22Rv1 (cell line): ENCODE measurements around the gene NRXN3.

Experiments used
- H3K27ac ChIP-seq: fragments of 450-650 bp; 2 replicates; pipeline ENCODE4 v1.5.1; 2017
- CTCF ChIP-seq: fragments of 450-650 bp; IDR thresholded peaks from 2 replicates; pipeline ENCODE4 v1.5.1; 2017; ENCODE audit warnings: mild to moderate bottlenecking
- ZFX ChIP-seq: fragments of 450-650 bp; IDR thresholded peaks from 2 replicates; pipeline ENCODE4 v1.6.1; 2017; ENCODE audit warnings: antibody characterized with exemption, borderline replicate concordance

Gene NRXN3

DNA sequence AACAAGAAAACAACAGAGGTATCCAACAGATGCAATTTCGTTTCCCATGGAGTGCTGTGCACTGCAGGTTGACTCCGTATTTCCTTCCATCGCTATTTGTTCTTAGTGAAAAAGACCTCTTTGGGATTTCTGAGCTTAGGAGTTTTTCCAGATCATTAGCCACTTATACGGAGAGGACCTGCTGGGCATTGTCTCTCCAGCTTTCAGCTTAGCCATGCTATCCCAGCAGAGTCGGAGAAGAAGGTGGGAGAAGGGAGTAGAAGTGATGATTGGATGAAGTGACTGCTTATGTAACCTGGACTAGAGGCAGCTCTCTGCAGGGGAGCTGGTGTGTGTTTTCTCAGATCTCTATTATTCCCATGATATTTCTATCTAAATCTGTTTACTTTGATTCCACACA is 1303.5 kb downstream of the NRXN3 start:
- TF ChIP-seq ZFX (no peak), CTCF (no peak)
- H3K27ac ChIP-seq = no peak overlapping the region

GRCh38 chr14:79475887-79476532 is 1305.8 kb downstream of the NRXN3 start:
- no peak for TF ChIP-seq ZFX
- TF ChIP-seq CTCF = no peak
- no peak overlapping the region for H3K27ac ChIP-seq

GRCh38 chr14:79476552-79476951 is 1306.4 kb downstream of the NRXN3 start:
- H3K27ac ChIP-seq = no peak overlapping the region
- no peak for TF ChIP-seq ZFX
- TF ChIP-seq CTCF = no peak

DNA sequence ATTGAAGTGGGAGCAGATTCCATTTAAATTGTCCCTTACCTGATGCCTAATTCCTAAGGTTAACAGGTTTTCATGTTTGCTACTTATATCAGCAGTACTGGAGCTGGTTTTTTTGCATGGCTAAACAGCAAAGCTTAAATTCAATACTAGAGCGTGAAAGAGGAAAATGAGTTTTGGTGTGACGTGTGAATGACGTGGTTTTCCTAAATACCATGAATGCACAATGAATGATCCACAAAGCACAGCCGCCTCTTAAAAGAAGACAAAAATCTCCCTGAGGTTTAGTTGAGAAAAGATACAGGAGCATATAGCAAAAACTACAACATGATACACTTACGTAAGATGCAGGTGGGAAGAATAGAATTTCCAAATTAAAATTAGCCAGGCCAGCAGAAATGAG is 1310.0 kb downstream of the NRXN3 start:
- no peak overlapping the region for H3K27ac ChIP-seq
- TF ChIP-seq ZFX = no peak
- no peak for TF ChIP-seq CTCF

- TF ChIP-seq CTCF (no peak), ZFX (no peak)
- H3K27ac ChIP-seq = no peak overlapping the region
Observed at GRCh38 chr14:79482825-79483224, 1312.7 kb downstream of the NRXN3 start.

DNA sequence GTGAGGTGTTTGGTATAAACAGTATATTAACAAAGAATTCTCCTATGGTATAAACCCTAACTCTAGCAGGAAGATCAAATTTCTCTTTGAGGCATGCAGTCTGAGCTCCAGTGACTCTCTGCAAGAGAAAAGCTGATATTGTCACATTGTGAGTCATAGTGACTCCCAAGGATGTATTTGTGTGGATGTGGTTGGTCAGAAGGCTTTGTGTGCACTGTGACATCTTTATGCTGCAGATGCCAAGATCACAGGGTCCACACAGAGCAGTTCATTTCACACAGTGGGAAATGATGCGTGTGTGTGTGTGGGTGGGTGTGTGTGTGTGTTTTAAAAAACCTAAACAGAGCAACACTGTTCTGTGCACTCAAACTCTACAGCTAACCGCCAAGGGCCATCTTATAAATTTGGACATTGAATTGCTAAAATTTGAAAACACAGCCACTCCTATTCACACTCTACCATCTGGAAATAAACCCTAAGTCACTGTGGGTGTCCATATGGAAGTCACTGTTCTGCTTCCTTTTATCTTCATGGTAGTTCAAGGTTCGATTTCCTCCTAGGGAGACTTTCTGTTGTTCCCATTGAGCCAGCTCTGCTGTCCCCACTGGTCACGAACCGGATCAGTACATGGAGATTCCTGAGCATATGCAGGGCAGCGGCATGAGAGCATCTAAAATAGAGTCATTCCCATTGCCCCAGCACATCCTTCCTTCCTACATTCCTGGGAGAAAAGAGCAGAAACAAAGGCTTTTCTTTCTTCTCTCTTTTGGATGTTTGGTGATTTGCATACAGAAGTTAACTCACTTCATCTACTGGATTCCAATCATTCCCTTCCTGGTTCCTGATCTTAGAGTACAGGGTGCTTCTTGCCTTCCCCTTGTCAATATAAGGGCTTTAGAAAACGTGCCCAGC is 1313.6 kb downstream of the NRXN3 start:
- TF ChIP-seq CTCF (no peak), ZFX (no peak)
- no peak overlapping the region for H3K27ac ChIP-seq

GRCh38 chr14:79487632-79488031 is 1317.5 kb downstream of the NRXN3 start:
- TF ChIP-seq ZFX = no peak
- TF ChIP-seq CTCF = no peak
- no peak overlapping the region for H3K27ac ChIP-seq
